ENCODE results near the gene MTERF1.

Gene MTERF1

DNA sequence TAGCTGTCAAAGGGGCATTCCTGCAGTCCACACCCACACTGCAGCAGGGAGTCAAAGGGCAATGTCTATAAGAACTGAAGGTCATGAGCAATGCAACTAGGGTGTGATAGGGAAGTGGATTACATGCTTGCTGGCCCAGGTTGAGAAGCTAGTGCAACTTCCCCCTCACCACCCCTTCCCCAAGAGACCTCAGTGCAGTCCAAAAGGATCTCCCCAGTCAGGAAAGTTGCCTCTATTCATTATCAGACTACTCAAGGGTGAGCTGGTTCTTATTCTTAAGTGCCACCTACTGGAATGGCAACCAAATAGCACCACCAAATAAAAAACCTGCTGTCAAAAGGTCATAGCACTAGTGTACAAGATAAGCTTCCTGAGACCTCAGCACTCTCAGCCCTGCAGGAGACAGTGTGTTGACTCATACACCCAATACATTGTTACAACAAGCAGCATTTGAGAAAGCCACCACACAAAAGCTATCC, 28.2 kb downstream of the MTERF1 start:
- TF ChIP-seq, protein P1, sequence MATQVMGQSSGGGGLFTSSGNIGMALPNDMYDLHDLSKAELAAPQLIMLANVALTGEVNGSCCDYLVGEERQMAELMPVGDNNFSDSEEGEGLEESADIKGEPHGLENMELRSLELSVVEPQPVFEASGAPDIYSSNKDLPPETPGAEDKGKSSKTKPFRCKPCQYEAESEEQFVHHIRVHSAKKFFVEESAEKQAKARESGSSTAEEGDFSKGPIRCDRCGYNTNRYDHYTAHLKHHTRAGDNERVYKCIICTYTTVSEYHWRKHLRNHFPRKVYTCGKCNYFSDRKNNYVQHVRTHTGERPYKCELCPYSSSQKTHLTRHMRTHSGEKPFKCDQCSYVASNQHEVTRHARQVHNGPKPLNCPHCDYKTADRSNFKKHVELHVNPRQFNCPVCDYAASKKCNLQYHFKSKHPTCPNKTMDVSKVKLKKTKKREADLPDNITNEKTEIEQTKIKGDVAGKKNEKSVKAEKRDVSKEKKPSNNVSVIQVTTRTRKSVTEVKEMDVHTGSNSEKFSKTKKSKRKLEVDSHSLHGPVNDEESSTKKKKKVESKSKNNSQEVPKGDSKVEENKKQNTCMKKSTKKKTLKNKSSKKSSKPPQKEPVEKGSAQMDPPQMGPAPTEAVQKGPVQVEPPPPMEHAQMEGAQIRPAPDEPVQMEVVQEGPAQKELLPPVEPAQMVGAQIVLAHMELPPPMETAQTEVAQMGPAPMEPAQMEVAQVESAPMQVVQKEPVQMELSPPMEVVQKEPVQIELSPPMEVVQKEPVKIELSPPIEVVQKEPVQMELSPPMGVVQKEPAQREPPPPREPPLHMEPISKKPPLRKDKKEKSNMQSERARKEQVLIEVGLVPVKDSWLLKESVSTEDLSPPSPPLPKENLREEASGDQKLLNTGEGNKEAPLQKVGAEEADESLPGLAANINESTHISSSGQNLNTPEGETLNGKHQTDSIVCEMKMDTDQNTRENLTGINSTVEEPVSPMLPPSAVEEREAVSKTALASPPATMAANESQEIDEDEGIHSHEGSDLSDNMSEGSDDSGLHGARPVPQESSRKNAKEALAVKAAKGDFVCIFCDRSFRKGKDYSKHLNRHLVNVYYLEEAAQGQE (IDR thresholded peaks at IDR 0.05; ENCODE audit: insufficient read depth in 1 of 2, low read depth in 2 of 2, low read length in 2 of 2), result no peak
- TF ChIP-seq FOXP2 (optimal IDR thresholded peaks at IDR 0.05; ENCODE audit: borderline replicate concordance, extremely low read depth, extremely low read length, insufficient read depth) (no peak), TAF1 (IDR thresholded peaks at IDR 0.05; ENCODE audit: borderline replicate concordance, insufficient read depth, low read length) (no peak), POLR2AphosphoS5 (IDR thresholded peaks at IDR 0.05; ENCODE audit: low read depth, low read length) (no peak), SIN3A (IDR thresholded peaks at IDR 0.05; ENCODE audit: borderline replicate concordance, insufficient read depth, low read length) (no peak)

DNA sequence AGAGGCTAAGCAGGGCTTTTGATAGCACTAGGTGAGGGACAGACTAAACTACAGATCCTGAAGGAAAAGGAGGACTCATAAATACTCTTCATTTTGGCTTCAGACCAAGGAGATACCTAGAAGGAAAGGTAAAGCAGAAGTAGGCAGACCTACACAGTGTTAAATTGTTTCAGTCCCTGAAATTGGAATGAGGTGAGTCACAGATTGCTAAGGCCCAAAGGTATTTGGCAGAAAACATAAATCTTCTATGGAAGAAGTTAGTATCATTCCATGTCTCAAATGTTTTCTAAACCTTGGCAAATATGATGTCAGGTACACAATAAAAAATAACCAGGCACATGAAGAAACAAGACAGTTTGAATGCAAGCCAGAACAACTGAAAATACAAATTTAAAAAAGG, 30.0 kb downstream of the MTERF1 start:
- TF ChIP-seq, protein P1 (IDR thresholded peaks at IDR 0.05; ENCODE audit: insufficient read depth in 1 of 2, low read depth in 2 of 2, low read length in 2 of 2), result no peak
- no peak for TF ChIP-seq TAF1 (IDR thresholded peaks at IDR 0.05; ENCODE audit: borderline replicate concordance, insufficient read depth, low read length)
- TF ChIP-seq FOXP2 (optimal IDR thresholded peaks at IDR 0.05; ENCODE audit: borderline replicate concordance, extremely low read depth, extremely low read length, insufficient read depth), result no peak
- TF ChIP-seq SIN3A (IDR thresholded peaks at IDR 0.05; ENCODE audit: borderline replicate concordance, insufficient read depth, low read length), result no peak
- no peak for TF ChIP-seq POLR2AphosphoS5 (IDR thresholded peaks at IDR 0.05; ENCODE audit: low read depth, low read length)

DNA sequence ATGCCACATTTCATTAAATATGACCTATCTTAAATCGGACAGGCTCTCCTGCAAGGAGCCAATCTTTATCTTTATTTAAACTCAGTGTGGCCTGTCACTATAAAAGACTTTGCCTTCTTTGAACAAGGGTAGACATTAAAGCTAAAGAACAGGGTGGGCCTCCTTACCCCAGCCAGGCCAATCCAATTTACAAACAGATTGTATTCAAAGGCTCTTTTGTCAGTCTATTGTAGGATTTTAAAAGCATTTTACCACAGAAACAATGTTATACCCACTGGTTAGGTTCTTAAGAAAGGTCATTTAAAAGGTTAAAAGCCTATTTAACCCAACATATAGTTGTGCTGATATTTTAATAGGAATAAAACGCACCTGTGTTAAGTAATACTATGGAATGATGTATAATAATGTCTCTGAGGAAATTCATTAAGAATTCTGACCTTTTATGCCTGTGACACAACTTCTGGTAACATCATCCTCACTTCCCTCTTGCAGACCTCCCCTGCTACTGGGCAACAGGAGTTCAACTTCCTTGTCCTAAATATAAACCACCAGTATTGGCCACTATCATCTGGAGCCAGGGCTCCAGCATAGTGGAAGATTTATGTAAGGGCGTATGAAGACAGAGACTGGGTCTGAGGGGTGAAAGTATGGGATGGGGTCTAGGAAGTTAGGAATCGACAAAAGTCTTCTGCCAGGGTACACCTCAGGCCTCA, 32.5 kb downstream of the MTERF1 start:
- TF ChIP-seq TAF1 (IDR thresholded peaks at IDR 0.05; ENCODE audit: borderline replicate concordance, insufficient read depth, low read length) (no peak), FOXP2 (optimal IDR thresholded peaks at IDR 0.05; ENCODE audit: borderline replicate concordance, extremely low read depth, extremely low read length, insufficient read depth) (no peak), SIN3A (IDR thresholded peaks at IDR 0.05; ENCODE audit: borderline replicate concordance, insufficient read depth, low read length) (no peak), POLR2AphosphoS5 (IDR thresholded peaks at IDR 0.05; ENCODE audit: low read depth, low read length) (no peak)
- TF ChIP-seq, protein P1 (IDR thresholded peaks at IDR 0.05; ENCODE audit: insufficient read depth in 1 of 2, low read depth in 2 of 2, low read length in 2 of 2), result no peak

DNA sequence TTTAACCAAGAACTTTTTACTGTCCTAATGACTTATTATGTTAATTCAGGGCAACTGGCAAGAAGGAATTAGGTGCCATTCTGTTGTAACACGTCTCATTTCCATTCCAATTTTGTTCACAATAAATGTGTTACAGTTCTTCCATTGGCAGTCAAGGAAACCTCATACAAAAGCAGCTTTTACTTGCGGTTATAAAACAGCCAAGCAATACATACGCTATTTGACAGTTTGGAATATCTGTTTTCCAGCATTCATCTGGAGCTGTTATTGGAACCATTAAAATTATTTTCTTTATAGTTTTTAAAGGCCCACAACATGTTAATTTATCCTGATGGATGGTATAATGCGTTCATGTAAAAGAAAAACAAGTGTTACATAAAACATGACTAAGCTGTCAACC, 33.3 kb downstream of the MTERF1 start:
- TF ChIP-seq FOXP2 (optimal IDR thresholded peaks at IDR 0.05; ENCODE audit: borderline replicate concordance, extremely low read depth, extremely low read length, insufficient read depth), result no peak
- TF ChIP-seq TAF1 (IDR thresholded peaks at IDR 0.05; ENCODE audit: borderline replicate concordance, insufficient read depth, low read length), result no peak
- no peak for TF ChIP-seq SIN3A (IDR thresholded peaks at IDR 0.05; ENCODE audit: borderline replicate concordance, insufficient read depth, low read length)
- TF ChIP-seq POLR2AphosphoS5 (IDR thresholded peaks at IDR 0.05; ENCODE audit: low read depth, low read length), result no peak
- TF ChIP-seq, protein P1 (IDR thresholded peaks at IDR 0.05; ENCODE audit: insufficient read depth in 1 of 2, low read depth in 2 of 2, low read length in 2 of 2), result no peak

All from PFSK-1 (cell line).